ENCODE results near the gene SIDT2. TPM values are rescaled to one million over a fixed set of nuclear protein-coding genes. Genes with fewer than 3 reads are reported as not detected.

The SIDT2 gene
- total and polyA plus RNA-seq, 2 of the 4 experiments (the other 2 are of a cell fraction) = 7.3 to 30.3 TPM

GRCh38 chr11:117180020-117180419, 1.5 kb downstream of the SIDT2 start:
- Histone ChIP-seq H3K9me1 (ENCODE audit: insufficient read depth, low read length) (peaks cover 9% of the 10 kb centered on the region), H2AFZ (replicated peaks; ENCODE audit: low read length, poor library complexity) (peak overlapping the region; percentile 49), H3K4me3 (ENCODE audit: insufficient read depth, low read depth, low read length) (peak overlapping the region; percentile 87), H3K79me1 (ENCODE audit: low read depth in 1 of 2, low read length in 2 of 2) (peaks cover 21 to 38% of the 10 kb centered on the region in 2 experiments), H4K91ac (ENCODE audit: insufficient read depth, low read depth, low read length) (peak overlapping the region; percentile 69), H2BK20ac (ENCODE audit: low read depth, low read length) (peak overlapping the region; percentile 23; the same call in 1 of the 2 replicates), H3K4me1 (ENCODE audit: control insufficient read depth, insufficient read depth, low read length) (peaks cover 13% of the 10 kb centered on the region), H2AK5ac (ENCODE audit: low read depth, low read length) (peak overlapping the region; percentile 74; the same call in 1 of the 2 replicates), H4K8ac (ENCODE audit: low read depth in 2 of 2, low read length in 2 of 2) (peak overlapping the region; percentile 64 to 69), H2BK15ac (ENCODE audit: low read depth, low read length) (0 out of 3 replicates have a peak overlapping the region, but pooled peaks have one; percentile 34), H2AK9ac (replicated peaks; ENCODE audit: low read depth, low read length, poor library complexity) (peak overlapping the region; percentile 78), H4K20me1 (ENCODE audit: insufficient read depth, low read length) (no peaks in the 10 kb centered on the region; the same call in none of the 2 replicates), H2BK5ac (ENCODE audit: low read depth, low read length, poor library complexity, severe bottlenecking) (peak overlapping the region; percentile 71), H3K4ac (ENCODE audit: low read depth, low read length) (peak overlapping the region; percentile 89), H3K27ac (ENCODE audit: insufficient read depth, low read length) (peak overlapping the region; percentile 93; the same call in 1 of the 2 replicates), H3K18ac (ENCODE audit: low read depth, low read length) (no peak overlapping the region), H3K27me3 (ENCODE audit: control insufficient read depth, insufficient read depth, low read length) (no peaks in the 10 kb centered on the region), H3K23ac (ENCODE audit: low read depth, low read length) (peak overlapping the region; percentile 93), H4K5ac (ENCODE audit: low read depth, low read length) (peak overlapping the region; percentile 19; the same call in 1 of the 2 replicates), H3K36me3 (ENCODE audit: control insufficient read depth, insufficient read depth, low read length) (peaks cover 16% of the 10 kb centered on the region), H2BK120ac (ENCODE audit: low read depth, low read length) (peak overlapping the region; percentile 15; the same call in 1 of the 2 replicates), H3K9ac (ENCODE audit: low read depth, low read length) (peak overlapping the region; percentile 91), H3K4me2 (ENCODE audit: low read depth, low read length) (peak overlapping the region; percentile 86), H3K56ac (ENCODE audit: extremely low read depth, insufficient read depth, low read length) (peak overlapping the region; percentile 36; the same call in 1 of the 2 replicates), H3K14ac (replicated peaks; ENCODE audit: low read depth, low read length) (peak overlapping the region; percentile 87; the same call in 1 of the 2 replicates), H3K9me3 (ENCODE audit: control insufficient read depth, insufficient read depth, low read length) (no peaks in the 10 kb centered on the region)
- ATAC-seq (ENCODE audit: low read depth) (no peak), DNase-seq (no peak)
- WGBS, 2 experiments (ENCODE audit: extremely low coverage in 2 of 2, insufficient read length in 1 of 2) = 51% methylated on average over 3 of the region's 4 CpGs; no CpG with 5 or more reads in 1 of the 2 experiments
- BruUV-seq (replicated peaks) = no TSS peak
- intact Hi-C loops (cut with micrococcal nuclease) = no loop called here
- in situ Hi-C loops (cut with MboI; ENCODE audit: low sequenced_read_pairs) = no loop called here
- TF ChIP-seq, protein P1, sequence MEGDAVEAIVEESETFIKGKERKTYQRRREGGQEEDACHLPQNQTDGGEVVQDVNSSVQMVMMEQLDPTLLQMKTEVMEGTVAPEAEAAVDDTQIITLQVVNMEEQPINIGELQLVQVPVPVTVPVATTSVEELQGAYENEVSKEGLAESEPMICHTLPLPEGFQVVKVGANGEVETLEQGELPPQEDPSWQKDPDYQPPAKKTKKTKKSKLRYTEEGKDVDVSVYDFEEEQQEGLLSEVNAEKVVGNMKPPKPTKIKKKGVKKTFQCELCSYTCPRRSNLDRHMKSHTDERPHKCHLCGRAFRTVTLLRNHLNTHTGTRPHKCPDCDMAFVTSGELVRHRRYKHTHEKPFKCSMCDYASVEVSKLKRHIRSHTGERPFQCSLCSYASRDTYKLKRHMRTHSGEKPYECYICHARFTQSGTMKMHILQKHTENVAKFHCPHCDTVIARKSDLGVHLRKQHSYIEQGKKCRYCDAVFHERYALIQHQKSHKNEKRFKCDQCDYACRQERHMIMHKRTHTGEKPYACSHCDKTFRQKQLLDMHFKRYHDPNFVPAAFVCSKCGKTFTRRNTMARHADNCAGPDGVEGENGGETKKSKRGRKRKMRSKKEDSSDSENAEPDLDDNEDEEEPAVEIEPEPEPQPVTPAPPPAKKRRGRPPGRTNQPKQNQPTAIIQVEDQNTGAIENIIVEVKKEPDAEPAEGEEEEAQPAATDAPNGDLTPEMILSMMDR (conservative IDR thresholded peaks at IDR 0.05; ENCODE audit: low read depth, low read length) = no peak
- TF ChIP-seq, protein P2, sequence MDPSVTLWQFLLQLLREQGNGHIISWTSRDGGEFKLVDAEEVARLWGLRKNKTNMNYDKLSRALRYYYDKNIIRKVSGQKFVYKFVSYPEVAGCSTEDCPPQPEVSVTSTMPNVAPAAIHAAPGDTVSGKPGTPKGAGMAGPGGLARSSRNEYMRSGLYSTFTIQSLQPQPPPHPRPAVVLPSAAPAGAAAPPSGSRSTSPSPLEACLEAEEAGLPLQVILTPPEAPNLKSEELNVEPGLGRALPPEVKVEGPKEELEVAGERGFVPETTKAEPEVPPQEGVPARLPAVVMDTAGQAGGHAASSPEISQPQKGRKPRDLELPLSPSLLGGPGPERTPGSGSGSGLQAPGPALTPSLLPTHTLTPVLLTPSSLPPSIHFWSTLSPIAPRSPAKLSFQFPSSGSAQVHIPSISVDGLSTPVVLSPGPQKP (IDR thresholded peaks at IDR 0.05; ENCODE audit: borderline replicate concordance, low read depth, low read length) = no peak
- TF ChIP-seq, protein P3, sequence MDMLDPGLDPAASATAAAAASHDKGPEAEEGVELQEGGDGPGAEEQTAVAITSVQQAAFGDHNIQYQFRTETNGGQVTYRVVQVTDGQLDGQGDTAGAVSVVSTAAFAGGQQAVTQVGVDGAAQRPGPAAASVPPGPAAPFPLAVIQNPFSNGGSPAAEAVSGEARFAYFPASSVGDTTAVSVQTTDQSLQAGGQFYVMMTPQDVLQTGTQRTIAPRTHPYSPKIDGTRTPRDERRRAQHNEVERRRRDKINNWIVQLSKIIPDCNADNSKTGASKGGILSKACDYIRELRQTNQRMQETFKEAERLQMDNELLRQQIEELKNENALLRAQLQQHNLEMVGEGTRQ (IDR thresholded peaks at IDR 0.05; ENCODE audit: low read depth, low read length) = no peak
- TF ChIP-seq BHLHE40 (IDR thresholded peaks at IDR 0.05; ENCODE audit: low read depth, low read length) (no peak), MAZ (IDR thresholded peaks at IDR 0.05; ENCODE audit: borderline replicate concordance, low read depth, low read length) (no peak), MAFK (IDR thresholded peaks at IDR 0.05; ENCODE audit: low read depth, low read length) (no peak), CEBPB (IDR thresholded peaks at IDR 0.05; ENCODE audit: low read depth, low read length) (no peak), RFX5 (IDR thresholded peaks at IDR 0.05; ENCODE audit: low read depth, low read length) (no peak), FOS (IDR thresholded peaks at IDR 0.05; ENCODE audit: low read depth, low read length) (no peak), MXI1 (IDR thresholded peaks at IDR 0.05; ENCODE audit: borderline replicate concordance, low read depth, low read length) (no peak), RCOR1 (IDR thresholded peaks at IDR 0.05; ENCODE audit: insufficient replicate concordance, low read length) (no peak), POLR2A (IDR thresholded peaks at IDR 0.05; ENCODE audit: low read depth, low read length) (no peak), RAD21 (IDR thresholded peaks at IDR 0.05; ENCODE audit: low read length) (no peak), NFE2L2 (IDR thresholded peaks at IDR 0.05; ENCODE audit: low read depth, low read length) (no peak), CHD1 (IDR thresholded peaks at IDR 0.05; ENCODE audit: low read depth, low read length) (no peak), SMC3 (IDR thresholded peaks at IDR 0.05; ENCODE audit: low read depth, low read length) (no peak)
- ChIA-PET CTCF (interaction anchor here (1.1 to 1.4 kb wide), 4 partner anchors 10 to 32 kb away, joined by 3 to 6 read pairs (median 5); no protein-coding TSS in a partner anchor), POLR2A (ENCODE audit: unreplicated experiment) (interaction anchor here (0.6 to 1.1 kb wide), 3 partner anchors 14 to 24 kb away, joined by 3 to 5 read pairs (median 4); no protein-coding TSS in a partner anchor)
- dilution Hi-C loops (cut with HindIII; ENCODE audit: low sequenced_read_pairs, unreplicated experiment) = no loop called here
